Measurements from ENCODE around the gene CARHSP1. TPM values are rescaled to one million over a fixed set of nuclear protein-coding genes. Genes with fewer than 3 reads are reported as not detected.
A peak's percentile ranks its signal among the peaks of the same experiment; 100 is the strongest.

The CARHSP1 gene
- polyA plus RNA-seq, 3 donors = 32.0 to 60.3 (median 52.0) TPM

- intact Hi-C loops (cut with micrococcal nuclease) = loop anchor here in 1 of 2 donors (10.0 kb wide), 1 partner anchor 255 kb away; no protein-coding TSS in a partner anchor
- Histone ChIP-seq H2AFZ (ENCODE audit: insufficient read depth, low read depth, low read length, poor library complexity, severe bottlenecking) (no peak overlapping the region), H4K20me1 (ENCODE audit: insufficient read depth, low read length) (peaks cover 96% of the 10 kb centered on the region), H3K27ac (ENCODE audit: low read depth in 1 of 2, low read length in 2 of 2) (no peak overlapping the region), H3K4me2 (replicated peaks; ENCODE audit: extremely low read depth, low read length, poor library complexity, severe bottlenecking) (no peak overlapping the region), H3K4me1 (ENCODE audit: control insufficient read depth in 1 of 2, insufficient read depth in 2 of 2, low read length in 2 of 2) (no peaks in the 10 kb centered on the region), H3K36me3 (replicated peaks in 1 of 2; ENCODE audit: control insufficient read depth in 1 of 2, insufficient read depth in 2 of 2, low read length in 2 of 2) (peaks cover 52 to 62% of the 10 kb centered on the region in 2 donors), H3K9me3 (replicated peaks in 1 of 2; ENCODE audit: control insufficient read depth in 1 of 2, insufficient read depth in 1 of 2, low read length in 2 of 2) (no peaks in the 10 kb centered on the region), H3K9ac (ENCODE audit: insufficient read depth, low read length, poor library complexity, severe bottlenecking) (no peak overlapping the region), H3K27me3 (ENCODE audit: control insufficient read depth in 2 of 2, insufficient read depth in 2 of 2, low read length in 2 of 2) (peaks cover 0 to 14% of the 10 kb centered on the region in 2 donors), H3K4me3 (replicated peaks in 1 of 3; ENCODE audit: low read depth in 2 of 3, low read length in 3 of 3) (no peak overlapping the region), H3K79me2 (ENCODE audit: insufficient read depth, low read length) (no peaks in the 10 kb centered on the region)
- Mint-ChIP-seq H3K27me3 (ENCODE audit: low read depth in 3 of 3) (peaks cover 20 to 24% (median 24%) of the 10 kb centered on the region in 3 donors), H3K36me3 (peaks cover 58 to 60% of the 10 kb centered on the region in 2 donors), H3K4me3 (no peak overlapping the region), H3K27ac (peak overlapping the region in 1 of 7 donors; percentile 36), H3K9me3 (no peaks in the 10 kb centered on the region), H3K4me1 (peaks cover 9% of the 10 kb centered on the region)
- TF ChIP-seq, protein P1, sequence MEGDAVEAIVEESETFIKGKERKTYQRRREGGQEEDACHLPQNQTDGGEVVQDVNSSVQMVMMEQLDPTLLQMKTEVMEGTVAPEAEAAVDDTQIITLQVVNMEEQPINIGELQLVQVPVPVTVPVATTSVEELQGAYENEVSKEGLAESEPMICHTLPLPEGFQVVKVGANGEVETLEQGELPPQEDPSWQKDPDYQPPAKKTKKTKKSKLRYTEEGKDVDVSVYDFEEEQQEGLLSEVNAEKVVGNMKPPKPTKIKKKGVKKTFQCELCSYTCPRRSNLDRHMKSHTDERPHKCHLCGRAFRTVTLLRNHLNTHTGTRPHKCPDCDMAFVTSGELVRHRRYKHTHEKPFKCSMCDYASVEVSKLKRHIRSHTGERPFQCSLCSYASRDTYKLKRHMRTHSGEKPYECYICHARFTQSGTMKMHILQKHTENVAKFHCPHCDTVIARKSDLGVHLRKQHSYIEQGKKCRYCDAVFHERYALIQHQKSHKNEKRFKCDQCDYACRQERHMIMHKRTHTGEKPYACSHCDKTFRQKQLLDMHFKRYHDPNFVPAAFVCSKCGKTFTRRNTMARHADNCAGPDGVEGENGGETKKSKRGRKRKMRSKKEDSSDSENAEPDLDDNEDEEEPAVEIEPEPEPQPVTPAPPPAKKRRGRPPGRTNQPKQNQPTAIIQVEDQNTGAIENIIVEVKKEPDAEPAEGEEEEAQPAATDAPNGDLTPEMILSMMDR (IDR thresholded peaks at IDR 0.05) = no peak
- 100% methylated on average over 2 of the region's 14 CpGs for WGBS (ENCODE audit: insufficient coverage)
- DNase-seq = no peak
Observed at GRCh38 chr16:8889893-8890548, 21.2 kb upstream of the CARHSP1 start.

DNA sequence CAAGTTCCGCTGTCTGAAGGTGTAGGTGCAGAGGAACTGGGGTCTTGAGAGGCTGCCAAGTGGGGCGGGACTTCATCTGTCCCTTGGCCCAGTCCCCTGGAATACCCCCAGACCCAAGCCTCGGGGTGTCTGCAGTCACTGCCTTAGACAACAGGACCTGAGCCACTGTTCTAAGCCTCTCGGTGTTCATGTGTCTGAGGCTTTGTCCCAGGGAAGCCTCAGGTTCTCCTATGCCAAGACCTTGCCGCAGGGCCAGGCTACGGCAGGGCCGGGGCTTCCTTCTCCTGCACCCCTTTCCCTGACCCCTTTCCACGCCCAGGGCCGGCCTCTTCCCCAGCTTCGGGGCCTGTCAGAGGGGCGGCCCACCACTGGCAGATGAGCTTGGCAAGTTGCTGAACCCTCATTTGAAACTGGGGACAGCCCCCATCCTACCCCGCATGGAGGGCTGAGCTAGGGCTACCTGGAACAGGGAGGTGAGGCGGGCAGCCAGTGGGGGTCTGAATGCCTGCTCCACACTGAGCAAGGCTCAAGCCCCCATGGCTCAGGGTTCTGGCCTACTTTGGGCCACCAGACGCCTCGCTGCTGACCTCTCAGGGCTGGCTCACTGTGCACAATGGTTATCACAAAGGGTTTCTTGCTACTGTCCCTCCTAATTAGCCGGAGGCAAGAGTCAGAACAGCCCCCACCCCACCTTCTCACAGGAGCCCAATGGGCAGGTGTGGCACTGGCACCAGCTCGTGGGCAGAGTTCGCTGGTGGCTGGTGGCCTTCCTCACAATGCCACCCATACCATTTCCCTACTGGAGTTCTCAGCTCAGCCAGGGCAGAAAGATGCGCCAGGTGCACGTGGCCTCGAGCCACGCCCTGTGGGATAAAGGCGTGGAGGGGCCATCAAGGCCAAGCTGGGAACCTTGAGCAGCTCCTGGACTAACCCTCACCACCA is 20.4 kb upstream of the CARHSP1 start:
- DNase-seq = no peak
- no peak overlapping the region for H3K27ac ChIP-seq (ENCODE audit: low read depth in 1 of 2, low read length in 2 of 2)
- no peak overlapping the region for H3K4me2 ChIP-seq (replicated peaks; ENCODE audit: extremely low read depth, low read length, poor library complexity, severe bottlenecking)
- H3K79me2 ChIP-seq (ENCODE audit: insufficient read depth, low read length) = no peaks in the 10 kb centered on the region
- Mint-ChIP-seq H3K27me3 (ENCODE audit: low read depth in 3 of 3) (peaks cover 20 to 25% (median 24%) of the 10 kb centered on the region in 3 donors), H3K36me3 (peaks cover 50 to 52% of the 10 kb centered on the region in 2 donors), H3K9me3 (no peaks in the 10 kb centered on the region), H3K4me3 (no peak overlapping the region), H3K4me1 (peaks cover 9% of the 10 kb centered on the region), H3K27ac (no peak overlapping the region)
- peaks cover 44 to 54% of the 10 kb centered on the region in 2 donors for H3K36me3 ChIP-seq (replicated peaks in 1 of 2; ENCODE audit: control insufficient read depth in 1 of 2, insufficient read depth in 2 of 2, low read length in 2 of 2)
- H4K20me1 ChIP-seq (ENCODE audit: insufficient read depth, low read length) = peaks cover 88% of the 10 kb centered on the region
- H3K4me1 ChIP-seq (ENCODE audit: control insufficient read depth in 1 of 2, insufficient read depth in 2 of 2, low read length in 2 of 2) = no peaks in the 10 kb centered on the region
- intact Hi-C loops (cut with micrococcal nuclease) = loop anchor here in 1 of 2 donors (10.0 kb wide), 1 partner anchor 254 kb away; no protein-coding TSS in a partner anchor
- H3K4me3 ChIP-seq (replicated peaks in 1 of 3; ENCODE audit: low read depth in 2 of 3, low read length in 3 of 3) = no peak overlapping the region
- no peak overlapping the region for H3K9ac ChIP-seq (ENCODE audit: insufficient read depth, low read length, poor library complexity, severe bottlenecking)
- WGBS (ENCODE audit: insufficient coverage) = 94% methylated on average over 19 of the region's 23 CpGs
- peaks cover 0 to 14% of the 10 kb centered on the region in 2 donors for H3K27me3 ChIP-seq (ENCODE audit: control insufficient read depth in 2 of 2, insufficient read depth in 2 of 2, low read length in 2 of 2)
- no peak overlapping the region for H2AFZ ChIP-seq (ENCODE audit: insufficient read depth, low read depth, low read length, poor library complexity, severe bottlenecking)
- H3K9me3 ChIP-seq (replicated peaks in 1 of 2; ENCODE audit: control insufficient read depth in 1 of 2, insufficient read depth in 1 of 2, low read length in 2 of 2) = no peaks in the 10 kb centered on the region
- TF ChIP-seq, protein P1 (IDR thresholded peaks at IDR 0.05) = no peak
